HG02885 (cell line): ENCODE measurements around the gene L1CAM.

Experiments used
- ATAC-seq: cut with Tn5 transposase; IDR thresholded peaks from one replicate; pipeline ENCODE4 v1.9.1; 2021; ENCODE audit warnings: mild to moderate bottlenecking; ENCODE audit not compliant: unreplicated experiment, poor library complexity

Gene L1CAM

DNA sequence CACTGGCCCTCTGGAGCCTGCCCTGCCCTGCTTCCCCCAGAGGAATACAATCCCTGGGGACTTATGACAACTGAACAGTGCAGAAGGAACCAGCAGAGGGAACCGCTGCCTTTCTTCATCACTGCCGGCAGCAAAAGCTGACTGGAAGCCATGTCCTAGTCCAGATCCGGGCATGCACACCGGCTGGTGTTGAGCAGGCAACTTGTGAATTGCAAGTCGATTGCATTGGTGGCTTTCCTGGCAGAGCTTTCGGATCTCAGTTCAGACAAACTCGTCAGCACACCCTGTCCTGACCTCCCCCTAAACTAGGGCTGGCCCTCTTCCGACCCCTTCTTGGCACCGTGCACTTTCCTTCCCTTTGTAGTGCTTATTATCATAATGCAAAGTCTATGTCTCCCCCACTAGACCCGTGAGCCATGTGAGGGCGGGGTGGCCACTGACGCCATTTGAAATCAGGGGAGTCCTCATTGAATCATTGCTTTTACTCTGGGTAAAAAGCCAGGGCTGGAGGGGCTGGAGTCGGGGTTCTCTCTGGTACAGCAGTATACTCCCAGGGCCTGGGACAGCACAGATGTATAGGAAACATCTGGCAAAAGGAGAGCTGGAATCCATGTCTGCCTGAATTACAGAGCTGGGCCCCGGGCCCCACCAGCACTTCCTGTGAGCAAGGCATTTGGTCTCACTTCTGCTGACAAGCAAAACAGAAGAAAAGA, 38.3 kb upstream of the L1CAM start:
- ATAC-seq: no peak

DNA sequence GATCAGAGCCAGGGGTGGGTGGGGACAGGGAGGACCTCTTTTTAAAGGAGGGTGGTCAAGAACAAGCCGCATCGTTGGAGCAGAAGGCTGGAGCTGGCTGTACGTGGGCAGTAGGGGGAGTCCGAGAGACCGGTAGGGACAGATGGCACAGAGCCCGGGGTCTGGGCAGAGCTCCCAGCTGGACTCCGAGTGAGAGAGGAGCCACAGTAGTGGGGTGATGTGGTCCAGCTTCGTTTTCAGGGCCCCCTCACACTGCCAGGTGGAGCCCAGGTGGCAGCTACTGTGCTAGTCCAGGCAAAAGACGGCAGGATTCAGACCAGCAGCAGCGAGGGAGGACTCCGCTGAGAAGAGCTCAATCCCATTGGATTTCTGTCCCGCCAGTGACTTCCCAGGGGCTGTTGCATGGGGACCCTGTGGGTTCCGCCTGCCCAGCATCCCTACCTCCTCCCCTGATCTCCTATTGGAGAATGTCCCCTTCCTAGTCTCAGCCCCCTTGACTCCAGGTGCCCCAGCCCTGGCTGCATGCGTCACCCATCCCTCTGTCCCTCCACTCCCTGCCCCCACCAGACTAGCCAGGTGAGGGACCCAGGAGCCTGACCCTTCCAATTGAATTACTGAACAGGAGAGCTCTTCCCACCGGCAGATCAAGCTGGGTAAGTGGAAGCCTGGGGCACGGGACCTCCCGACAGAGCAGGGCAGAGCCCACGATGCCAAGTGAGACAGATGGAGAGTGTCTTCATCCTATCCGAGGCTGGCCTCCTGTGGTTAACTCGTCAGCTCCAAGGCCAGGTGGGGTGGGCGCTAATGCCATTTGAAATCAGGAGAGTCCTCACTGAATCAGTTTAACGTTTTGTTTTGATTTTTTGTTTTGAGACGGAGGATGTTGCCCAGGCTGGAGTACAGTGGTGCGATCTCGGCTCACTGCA, 37.2 kb upstream of the L1CAM start:
- no peak for ATAC-seq

- no peak for ATAC-seq
These were observed 35.8 kb upstream of the L1CAM start for GRCh38 chrX:153921511-153922446.

- no peak for ATAC-seq
These were observed 35.1 kb upstream of the L1CAM start for GRCh38 chrX:153921070-153921469.

DNA sequence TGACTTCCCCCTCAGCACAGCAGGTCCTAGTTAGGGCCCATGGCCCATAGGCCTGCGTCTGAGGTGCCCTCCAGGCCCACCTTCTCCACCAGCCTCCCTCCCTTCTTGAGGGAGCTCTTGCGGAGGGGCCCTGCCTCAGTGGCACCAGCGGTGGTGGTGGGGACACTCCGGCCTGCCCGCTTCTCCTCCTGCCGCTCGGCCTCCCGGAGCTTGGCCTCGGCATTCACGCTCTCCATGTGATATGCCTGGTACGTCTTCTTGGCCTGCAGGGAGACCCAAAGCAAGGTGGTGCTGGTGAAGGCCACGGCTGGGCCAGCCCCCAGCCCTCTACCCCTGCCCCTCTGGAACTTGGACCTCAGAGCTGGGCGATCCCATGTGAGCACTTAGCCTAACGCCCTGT, 34.6 kb upstream of the L1CAM start:
- ATAC-seq: no peak

DNA sequence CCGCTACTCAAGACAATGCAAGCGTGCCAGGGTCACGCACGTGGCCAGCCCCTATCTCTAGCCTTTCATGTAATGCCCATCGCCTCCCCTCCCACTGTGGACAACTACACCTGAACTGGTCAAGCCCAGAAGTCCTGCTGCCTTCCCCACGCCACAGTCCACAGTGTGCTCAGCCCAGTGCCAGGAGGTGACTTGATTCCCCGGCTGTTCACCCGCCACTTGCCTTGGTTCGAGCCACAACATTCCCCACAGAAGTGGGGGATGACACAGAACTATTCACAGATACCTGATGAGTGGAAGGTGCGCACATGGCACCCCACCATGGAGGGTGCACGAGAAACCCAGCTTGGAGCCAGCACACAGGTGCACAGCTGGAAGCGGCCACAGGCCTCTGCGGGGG, 33.3 kb upstream of the L1CAM start:
- no peak for ATAC-seq

- no peak for ATAC-seq
These were observed 31.9 kb upstream of the L1CAM start for GRCh38 chrX:153917869-153918268.

- ATAC-seq: no peak
These were observed 27.7 kb upstream of the L1CAM start for GRCh38 chrX:153913701-153914100.

GRCh38 chrX:153913211-153913610, 27.2 kb upstream of the L1CAM start:
- no peak for ATAC-seq

DNA sequence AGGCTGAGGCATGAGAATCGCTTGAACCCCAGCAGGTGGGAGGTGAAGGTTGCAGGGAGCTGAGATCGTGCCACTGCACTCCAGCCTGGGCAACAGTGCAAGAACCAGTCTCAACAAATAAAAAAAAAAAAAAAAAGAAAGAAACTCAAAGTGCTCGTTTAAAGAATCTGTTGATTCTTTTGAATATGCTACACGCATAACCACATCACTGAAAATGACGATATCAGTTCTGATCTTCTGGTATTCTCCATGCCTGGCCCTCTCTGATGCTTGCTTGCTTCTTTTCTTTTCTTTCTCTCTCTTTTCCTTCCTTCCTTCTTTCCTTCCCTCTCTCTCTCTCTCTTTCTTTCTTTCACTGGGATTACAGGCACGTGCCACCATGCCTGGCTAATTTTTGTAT, 25.8 kb upstream of the L1CAM start:
- no peak for ATAC-seq

- ATAC-seq: no peak
These were observed 24.5 kb upstream of the L1CAM start for GRCh38 chrX:153910446-153910845.

DNA sequence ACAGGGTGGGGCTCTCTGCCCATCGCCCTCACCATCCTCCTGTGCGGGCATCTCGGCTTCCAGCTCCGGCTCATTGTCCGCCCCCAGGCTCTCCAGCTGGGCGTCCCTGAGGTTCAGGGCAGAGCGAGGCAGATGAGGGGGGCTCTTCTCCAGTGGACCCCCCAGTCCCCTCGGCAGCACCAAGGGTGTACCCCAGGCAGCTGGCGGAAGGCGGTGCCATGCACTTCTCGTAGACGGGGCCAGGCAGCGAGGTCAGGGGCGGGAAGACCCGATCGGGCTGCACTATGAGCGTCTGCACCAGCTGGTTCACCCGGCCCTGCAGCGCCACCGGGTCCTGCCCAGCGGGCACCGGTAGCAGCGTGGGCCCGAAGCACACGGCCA, 24.0 kb upstream of the L1CAM start:
- no peak for ATAC-seq

DNA sequence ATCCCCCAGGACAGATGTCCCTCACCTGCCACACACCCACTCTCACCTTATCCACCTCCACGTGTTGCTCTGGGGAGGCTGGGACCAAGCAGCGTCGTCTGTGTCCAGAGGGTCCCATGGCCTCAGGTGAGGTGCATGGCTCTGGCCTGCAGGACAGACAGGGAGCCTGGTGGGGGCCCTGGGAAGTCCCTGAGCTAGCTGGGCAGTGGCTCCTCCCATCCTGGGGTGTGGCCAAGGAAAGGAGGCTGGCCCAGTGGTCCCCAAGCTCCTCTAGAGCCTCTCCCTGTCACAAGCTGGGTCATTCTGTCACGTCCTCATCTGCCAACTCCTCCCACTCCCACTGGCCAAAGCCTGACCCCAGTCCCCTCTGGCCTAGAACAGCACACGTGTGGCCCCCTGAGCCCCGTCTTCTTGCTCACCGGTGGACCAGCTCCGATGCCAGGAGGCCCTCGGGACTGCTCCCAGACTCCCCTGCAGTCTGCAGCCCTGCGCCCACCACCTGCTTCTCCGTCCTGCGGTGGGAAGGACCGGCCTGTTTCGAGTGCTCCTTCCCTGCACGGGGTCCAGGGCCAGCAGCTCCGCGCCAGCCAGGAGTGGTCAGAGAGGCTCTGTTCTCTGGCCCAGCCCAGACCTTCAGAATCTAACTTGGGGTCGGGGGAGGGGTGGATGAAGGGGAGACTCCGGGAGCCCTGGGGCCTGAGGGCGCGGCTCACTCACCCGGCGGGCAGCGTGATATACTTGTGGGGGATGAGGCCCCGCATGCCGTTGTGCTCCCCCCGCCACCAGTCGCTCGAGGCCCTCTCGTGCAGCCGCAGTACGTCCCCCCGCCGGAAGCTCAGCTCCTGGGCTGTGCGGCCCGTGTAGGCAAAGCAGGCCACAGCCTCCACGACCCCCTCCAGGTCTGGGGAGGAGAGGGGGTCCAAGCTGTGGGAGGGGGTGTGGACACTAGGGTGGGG, 23.3 kb upstream of the L1CAM start:
- no peak for ATAC-seq

DNA sequence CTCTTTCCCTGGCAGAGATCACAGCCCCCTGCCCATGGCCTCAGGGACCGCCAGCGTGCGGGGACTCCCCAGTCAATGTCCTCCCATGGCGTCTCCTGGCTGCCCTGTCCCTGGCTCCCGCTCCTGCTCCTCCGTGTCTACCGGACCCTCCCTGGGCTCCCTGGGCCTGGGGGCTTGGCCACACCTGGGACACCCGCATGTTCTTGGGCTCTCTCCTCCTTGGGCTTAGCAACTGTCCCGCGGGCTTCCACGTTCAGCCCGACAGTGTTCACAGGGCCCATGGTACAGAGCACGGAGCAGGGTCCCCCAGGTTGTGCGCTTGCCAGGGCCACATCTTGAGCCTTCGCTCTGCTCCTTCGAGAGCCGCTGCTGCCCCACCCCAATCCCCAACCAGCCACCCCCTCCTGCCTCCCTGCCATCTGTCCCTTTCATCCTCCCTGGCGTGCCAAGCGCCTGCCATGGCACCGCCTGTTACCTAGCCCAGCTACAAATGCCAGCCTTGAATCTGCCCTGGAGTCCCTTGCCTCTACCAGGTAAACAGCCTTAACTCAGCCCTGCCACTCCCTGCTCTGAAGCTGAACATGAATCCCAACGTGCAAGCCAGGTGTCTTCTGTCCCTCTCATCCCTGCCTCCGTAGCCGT, 22.4 kb upstream of the L1CAM start:
- ATAC-seq: no peak

DNA sequence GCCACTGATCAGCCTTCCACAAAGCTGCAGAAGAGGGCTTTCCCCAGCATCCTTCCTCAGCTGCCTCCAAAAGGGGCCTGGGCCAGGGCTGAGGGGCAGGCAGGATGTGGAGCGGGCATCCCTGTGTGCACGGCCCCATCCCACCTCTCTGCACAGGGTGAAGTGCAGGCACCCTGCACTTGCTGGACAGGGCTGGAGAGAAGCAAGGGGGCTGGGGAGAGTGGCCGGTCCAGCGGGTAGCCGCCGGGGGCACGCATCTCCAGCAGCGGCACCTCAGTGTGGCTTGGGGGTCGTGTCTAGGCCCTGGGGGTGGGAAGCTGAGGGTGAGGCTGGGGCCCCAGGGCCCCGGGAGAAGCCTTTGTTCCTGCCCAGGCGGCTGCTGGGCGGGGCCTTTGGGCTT, 21.5 kb upstream of the L1CAM start:
- no peak for ATAC-seq

GRCh38 chrX:153906126-153906917, 20.3 kb upstream of the L1CAM start:
- no peak for ATAC-seq

DNA sequence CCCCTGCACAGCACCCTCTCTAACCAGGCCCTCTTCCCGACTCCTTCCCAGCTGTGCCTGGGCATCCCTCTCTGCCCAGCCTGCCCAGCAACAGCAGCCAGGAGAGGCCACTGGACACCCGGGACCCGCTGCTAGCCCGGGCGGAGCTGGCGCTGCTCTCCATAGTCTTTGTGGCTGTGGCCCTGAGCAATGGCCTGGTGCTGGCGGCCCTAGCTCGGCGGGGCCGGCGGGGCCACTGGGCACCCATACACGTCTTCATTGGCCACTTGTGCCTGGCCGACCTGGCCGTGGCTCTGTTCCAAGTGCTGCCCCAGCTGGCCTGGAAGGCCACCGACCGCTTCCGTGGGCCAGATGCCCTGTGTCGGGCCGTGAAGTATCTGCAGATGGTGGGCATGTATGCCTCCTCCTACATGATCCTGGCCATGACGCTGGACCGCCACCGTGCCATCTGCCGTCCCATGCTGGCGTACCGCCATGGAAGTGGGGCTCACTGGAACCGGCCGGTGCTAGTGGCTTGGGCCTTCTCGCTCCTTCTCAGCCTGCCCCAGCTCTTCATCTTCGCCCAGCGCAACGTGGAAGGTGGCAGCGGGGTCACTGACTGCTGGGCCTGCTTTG, 19.6 kb upstream of the L1CAM start:
- no peak for ATAC-seq
